Ishikawa (cell line): Measurements from ENCODE around the gene ST7.

ENCODE experiments used
- CEBPB ChIP-seq: IDR thresholded peaks from 2 replicates; pipeline ENCODE4 v1.6.1; 2012
- CREB1 ChIP-seq: IDR thresholded peaks from 2 replicates; pipeline ENCODE4 v1.6.1; 2012; ENCODE audit warnings: low read depth
- EGR1 ChIP-seq: IDR thresholded peaks from 2 replicates; pipeline ENCODE4 v1.6.1; 2012
- EP300 ChIP-seq: IDR thresholded peaks from 2 replicates; pipeline ENCODE4 v1.6.1; 2012; ENCODE audit warnings: borderline replicate concordance
- FOXM1 ChIP-seq: IDR thresholded peaks from 2 replicates; pipeline ENCODE4 v1.6.1; 2012; ENCODE audit warnings: low read depth, borderline replicate concordance
- NFIC ChIP-seq: IDR thresholded peaks from 2 replicates; pipeline ENCODE4 v1.6.1; 2012
- TAF1 ChIP-seq: IDR thresholded peaks from 2 replicates; pipeline ENCODE4 v1.6.1; 2012; ENCODE audit warnings: low read depth, mild to moderate bottlenecking
- TCF12 ChIP-seq: IDR thresholded peaks from 2 replicates; pipeline ENCODE4 v1.6.1; 2012; ENCODE audit warnings: low read depth
- TF ChIP-seq, protein P1 (sequence below): IDR thresholded peaks from 2 replicates; pipeline ENCODE4 v1.6.1; 2012

DNA sequence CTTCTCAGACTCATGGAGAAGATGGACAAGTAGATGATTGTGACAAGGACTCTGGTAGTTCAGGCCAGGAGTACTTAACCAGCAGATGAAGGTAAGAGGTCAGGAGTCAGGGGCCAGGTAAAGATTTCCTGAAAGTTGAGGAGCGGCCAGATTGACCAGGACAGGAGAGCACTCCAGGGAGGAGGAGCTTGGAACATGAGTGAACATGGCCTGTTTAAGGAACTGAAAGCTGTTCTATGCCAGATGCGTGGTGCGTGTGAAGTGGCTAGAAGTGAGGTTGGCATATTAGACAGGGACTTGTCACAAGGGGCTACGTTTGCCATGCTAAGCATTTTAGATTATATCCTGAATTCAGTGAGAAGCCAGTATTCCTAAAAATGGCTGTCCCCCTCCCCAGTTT is 212.4 kb downstream of the ST7 start:
- no peak for TF ChIP-seq EGR1
- TF ChIP-seq, protein P1, sequence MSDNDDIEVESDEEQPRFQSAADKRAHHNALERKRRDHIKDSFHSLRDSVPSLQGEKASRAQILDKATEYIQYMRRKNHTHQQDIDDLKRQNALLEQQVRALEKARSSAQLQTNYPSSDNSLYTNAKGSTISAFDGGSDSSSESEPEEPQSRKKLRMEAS = no peak
- TF ChIP-seq EP300 = no peak
- no peak for TF ChIP-seq CEBPB
- TF ChIP-seq FOXM1 = no peak
- no peak for TF ChIP-seq TAF1
- no peak for TF ChIP-seq TCF12
- TF ChIP-seq NFIC = no peak
- no peak for TF ChIP-seq CREB1
